HL-60 (cell line): ENCODE measurements around the gene RABL2A.
A peak's percentile ranks its signal among the peaks of the same experiment; 100 is the strongest.
"Not testable (repeated sequence)": the region's sequence is repeated elsewhere in the genome, so short reads cannot be mapped to it uniquely, and the experiment has no call there.

Source experiments
- GABPA ChIP-seq: IDR thresholded peaks from 2 replicates; pipeline ENCODE4 v1.6.1; 2012; ENCODE audit warnings: low read depth
- POLR2AphosphoS5 ChIP-seq: IDR thresholded peaks from 2 replicates; pipeline ENCODE4 v1.6.1; 2012; ENCODE audit warnings: low read depth
- SPI1 ChIP-seq: IDR thresholded peaks from 2 replicates; pipeline ENCODE4 v1.6.1; 2012; ENCODE audit warnings: low read depth, mild to moderate bottlenecking, borderline replicate concordance
- TF ChIP-seq, protein P1 (sequence below): IDR thresholded peaks from one replicate; pipeline ENCODE4 v1.5.1; 2011; ENCODE audit warnings: low read length, control low read depth, inconsistent platforms; ENCODE audit not compliant: insufficient read depth
- TF ChIP-seq, protein P2 (sequence below): IDR thresholded peaks from 2 replicates; pipeline ENCODE4 v1.6.1; 2012; ENCODE audit warnings: low read depth; ENCODE audit not compliant: insufficient replicate concordance

DNA sequence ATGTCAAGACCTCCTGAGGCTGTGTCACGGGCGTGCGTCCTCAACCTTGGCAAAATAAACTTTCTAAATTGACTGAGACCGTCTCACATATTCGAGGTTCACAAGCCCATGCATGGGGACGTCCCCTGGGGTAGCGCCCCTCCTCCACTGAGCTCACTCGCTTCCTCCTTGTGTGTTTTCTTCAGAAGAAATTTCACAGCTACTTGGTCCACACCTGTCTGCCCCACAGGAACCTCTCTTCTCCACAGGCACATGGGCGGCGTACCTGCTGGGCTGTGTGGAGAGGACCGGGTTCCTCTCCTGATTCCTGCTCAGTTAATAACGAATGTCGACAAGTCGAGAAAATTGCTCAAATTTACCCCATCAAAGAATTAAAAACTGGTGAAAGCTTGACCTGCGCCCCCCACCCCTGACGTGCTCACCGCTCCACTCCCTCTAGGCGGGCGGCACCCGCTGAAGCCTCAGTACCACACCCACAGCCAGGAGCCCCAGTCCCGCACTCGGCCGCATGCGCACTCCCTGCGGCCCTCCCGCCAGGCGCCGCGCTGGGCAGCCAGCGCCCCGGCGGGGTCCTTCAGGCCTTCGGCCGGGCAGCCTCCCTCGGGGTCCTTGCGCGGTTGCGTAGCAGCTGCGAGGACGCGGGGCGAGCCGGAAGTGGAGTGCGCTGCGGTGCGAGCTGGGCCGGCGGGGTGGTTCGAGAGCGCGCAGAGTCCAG is at the start of gene RABL2A:
- TF ChIP-seq, protein P1, sequence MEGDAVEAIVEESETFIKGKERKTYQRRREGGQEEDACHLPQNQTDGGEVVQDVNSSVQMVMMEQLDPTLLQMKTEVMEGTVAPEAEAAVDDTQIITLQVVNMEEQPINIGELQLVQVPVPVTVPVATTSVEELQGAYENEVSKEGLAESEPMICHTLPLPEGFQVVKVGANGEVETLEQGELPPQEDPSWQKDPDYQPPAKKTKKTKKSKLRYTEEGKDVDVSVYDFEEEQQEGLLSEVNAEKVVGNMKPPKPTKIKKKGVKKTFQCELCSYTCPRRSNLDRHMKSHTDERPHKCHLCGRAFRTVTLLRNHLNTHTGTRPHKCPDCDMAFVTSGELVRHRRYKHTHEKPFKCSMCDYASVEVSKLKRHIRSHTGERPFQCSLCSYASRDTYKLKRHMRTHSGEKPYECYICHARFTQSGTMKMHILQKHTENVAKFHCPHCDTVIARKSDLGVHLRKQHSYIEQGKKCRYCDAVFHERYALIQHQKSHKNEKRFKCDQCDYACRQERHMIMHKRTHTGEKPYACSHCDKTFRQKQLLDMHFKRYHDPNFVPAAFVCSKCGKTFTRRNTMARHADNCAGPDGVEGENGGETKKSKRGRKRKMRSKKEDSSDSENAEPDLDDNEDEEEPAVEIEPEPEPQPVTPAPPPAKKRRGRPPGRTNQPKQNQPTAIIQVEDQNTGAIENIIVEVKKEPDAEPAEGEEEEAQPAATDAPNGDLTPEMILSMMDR = not testable (repeated sequence)
- TF ChIP-seq POLR2AphosphoS5 = peak; percentile 40; the same call in 1 of the 2 replicates
- TF ChIP-seq, protein P2, sequence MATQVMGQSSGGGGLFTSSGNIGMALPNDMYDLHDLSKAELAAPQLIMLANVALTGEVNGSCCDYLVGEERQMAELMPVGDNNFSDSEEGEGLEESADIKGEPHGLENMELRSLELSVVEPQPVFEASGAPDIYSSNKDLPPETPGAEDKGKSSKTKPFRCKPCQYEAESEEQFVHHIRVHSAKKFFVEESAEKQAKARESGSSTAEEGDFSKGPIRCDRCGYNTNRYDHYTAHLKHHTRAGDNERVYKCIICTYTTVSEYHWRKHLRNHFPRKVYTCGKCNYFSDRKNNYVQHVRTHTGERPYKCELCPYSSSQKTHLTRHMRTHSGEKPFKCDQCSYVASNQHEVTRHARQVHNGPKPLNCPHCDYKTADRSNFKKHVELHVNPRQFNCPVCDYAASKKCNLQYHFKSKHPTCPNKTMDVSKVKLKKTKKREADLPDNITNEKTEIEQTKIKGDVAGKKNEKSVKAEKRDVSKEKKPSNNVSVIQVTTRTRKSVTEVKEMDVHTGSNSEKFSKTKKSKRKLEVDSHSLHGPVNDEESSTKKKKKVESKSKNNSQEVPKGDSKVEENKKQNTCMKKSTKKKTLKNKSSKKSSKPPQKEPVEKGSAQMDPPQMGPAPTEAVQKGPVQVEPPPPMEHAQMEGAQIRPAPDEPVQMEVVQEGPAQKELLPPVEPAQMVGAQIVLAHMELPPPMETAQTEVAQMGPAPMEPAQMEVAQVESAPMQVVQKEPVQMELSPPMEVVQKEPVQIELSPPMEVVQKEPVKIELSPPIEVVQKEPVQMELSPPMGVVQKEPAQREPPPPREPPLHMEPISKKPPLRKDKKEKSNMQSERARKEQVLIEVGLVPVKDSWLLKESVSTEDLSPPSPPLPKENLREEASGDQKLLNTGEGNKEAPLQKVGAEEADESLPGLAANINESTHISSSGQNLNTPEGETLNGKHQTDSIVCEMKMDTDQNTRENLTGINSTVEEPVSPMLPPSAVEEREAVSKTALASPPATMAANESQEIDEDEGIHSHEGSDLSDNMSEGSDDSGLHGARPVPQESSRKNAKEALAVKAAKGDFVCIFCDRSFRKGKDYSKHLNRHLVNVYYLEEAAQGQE = not testable (repeated sequence)
- not testable (repeated sequence) for TF ChIP-seq GABPA, SPI1
